Stimulated activated CD4-positive, alpha-beta T cell treated with anti-CD3 and anti-CD28 coated beads, Interleukin-4, amount 100 ng/mL, for 1 hour (primary cell): ENCODE results near the gene MAST4.

ENCODE experiments used
- DNase-seq: peaks from one replicate; pipeline ENCODE4 v3.0.0-alpha.2; 2020

The MAST4 gene

GRCh38 chr5:66606713-66607112, 10.5 kb downstream of the MAST4 start:
- no peak for DNase-seq

- no peak for DNase-seq
These were observed 12.3 kb downstream of the MAST4 start for GRCh38 chr5:66608501-66608900.

GRCh38 chr5:66609615-66610014, 13.4 kb downstream of the MAST4 start:
- DNase-seq, result no peak

- no peak for DNase-seq
These were observed 16.0 kb downstream of the MAST4 start for GRCh38 chr5:66612226-66612625.

GRCh38 chr5:66615136-66615535, 18.9 kb downstream of the MAST4 start:
- DNase-seq, result no peak

GRCh38 chr5:66615894-66616293, 19.7 kb downstream of the MAST4 start:
- DNase-seq, result no peak

- DNase-seq, result no peak
These were observed 20.5 kb downstream of the MAST4 start for GRCh38 chr5:66616520-66617225.

GRCh38 chr5:66617226-66617861, 21.2 kb downstream of the MAST4 start:
- no peak for DNase-seq

- no peak for DNase-seq
These were observed 22.0 kb downstream of the MAST4 start for GRCh38 chr5:66617991-66618768.

- DNase-seq, result no peak
These were observed 24.5 kb downstream of the MAST4 start for GRCh38 chr5:66620711-66621110.

GRCh38 chr5:66621146-66621545, 25.0 kb downstream of the MAST4 start:
- no peak for DNase-seq

- no peak for DNase-seq
These were observed 25.5 kb downstream of the MAST4 start for GRCh38 chr5:66621736-66622135.

GRCh38 chr5:66628561-66628960, 32.4 kb downstream of the MAST4 start:
- no peak for DNase-seq

GRCh38 chr5:66629446-66629845, 33.3 kb downstream of the MAST4 start:
- no peak for DNase-seq

GRCh38 chr5:66633754-66634153, 37.6 kb downstream of the MAST4 start:
- DNase-seq, result no peak

- DNase-seq, result no peak
These were observed 38.4 kb downstream of the MAST4 start for GRCh38 chr5:66634601-66635000.

- no peak for DNase-seq
These were observed 41.8 kb downstream of the MAST4 start for GRCh38 chr5:66637994-66638393.

- no peak for DNase-seq
These were observed 42.8 kb downstream of the MAST4 start for GRCh38 chr5:66639037-66639436.

GRCh38 chr5:66642538-66642937, 46.3 kb downstream of the MAST4 start:
- no peak for DNase-seq

GRCh38 chr5:66643387-66643786, 47.2 kb downstream of the MAST4 start:
- no peak for DNase-seq

GRCh38 chr5:66644111-66644510, 47.9 kb downstream of the MAST4 start:
- DNase-seq, result no peak

GRCh38 chr5:66645039-66645438, 48.8 kb downstream of the MAST4 start:
- DNase-seq, result no peak

- no peak for DNase-seq
These were observed 50.4 kb downstream of the MAST4 start for GRCh38 chr5:66646570-66646969.
